GM23248 (cell line): ENCODE results near the gene GREM1. TPM values are rescaled to one million over a fixed set of nuclear protein-coding genes. Genes with fewer than 3 reads are reported as not detected.
A peak's percentile ranks its signal among the peaks of the same experiment; 100 is the strongest.

Source experiments
- DNase-seq: peaks from one replicate; pipeline ENCODE4 v3.0.0-alpha.2; 2015
- H2AFZ ChIP-seq: fragments of 200-600 bp; sonication (generic); 2 replicates; pipeline ENCODE4 v1.6.1; 2016; ENCODE audit warnings: antibody characterized with exemption
- H3F3A ChIP-seq: fragments of 200-600 bp; sonication (generic); 2 replicates; pipeline ENCODE4 v1.6.1; 2016; ENCODE audit warnings: mild to moderate bottlenecking, antibody characterized with exemption, mixed run types; ENCODE audit not compliant: insufficient read depth
- H3K27ac ChIP-seq: fragments of 200-600 bp; sonication (generic); 2 replicates; pipeline ENCODE4 v1.5.1; 2016; ENCODE audit warnings: mild to moderate bottlenecking
- H3K27me3 ChIP-seq: fragments of 200-600 bp; sonication (generic); replicated peaks from 2 replicates; pipeline ENCODE4 v1.6.1; 2016; ENCODE audit warnings: mild to moderate bottlenecking; ENCODE audit not compliant: insufficient read depth
- H3K36me3 ChIP-seq: fragments of 200-600 bp; sonication (generic); 2 replicates; pipeline ENCODE4 v1.6.1; 2016; ENCODE audit warnings: low read depth, mild to moderate bottlenecking
- H3K4me1 ChIP-seq: fragments of 200-600 bp; sonication (generic); 2 replicates; pipeline ENCODE4 v1.6.1; 2016; ENCODE audit warnings: mild to moderate bottlenecking; ENCODE audit not compliant: insufficient read depth
- H3K4me2 ChIP-seq: fragments of 200-600 bp; sonication (generic); one replicate; pipeline ENCODE4 v1.6.1; 2016; ENCODE audit warnings: mild to moderate bottlenecking; ENCODE audit not compliant: unreplicated experiment
- H3K4me3 ChIP-seq: fragments of 200-600 bp; sonication (generic); 2 replicates; pipeline ENCODE4 v1.5.1; 2016; ENCODE audit warnings: mild to moderate bottlenecking
- H3K79me2 ChIP-seq: fragments of 200-600 bp; sonication (generic); 2 replicates; pipeline ENCODE4 v1.6.1; 2016; ENCODE audit warnings: mild to moderate bottlenecking; ENCODE audit not compliant: insufficient read depth
- H3K9ac ChIP-seq: fragments of 200-600 bp; sonication (generic); 2 replicates; pipeline ENCODE4 v1.6.1; 2016; ENCODE audit warnings: mild to moderate bottlenecking
- H3K9me2 ChIP-seq: fragments of 200-600 bp; sonication (generic); 2 replicates; pipeline ENCODE4 v1.6.1; 2016; ENCODE audit warnings: mixed run types, mild to moderate bottlenecking, moderate library complexity; ENCODE audit not compliant: insufficient read depth
- H3K9me3 ChIP-seq: fragments of 200-600 bp; sonication (generic); one replicate; pipeline ENCODE4 v1.6.1; 2017; ENCODE audit warnings: low read depth
- H4K20me1 ChIP-seq: fragments of 200-600 bp; sonication (generic); 2 replicates; pipeline ENCODE4 v1.6.0; 2016; ENCODE audit not compliant: insufficient read depth
- EZH2 ChIP-seq: fragments of 200-600 bp; sonication (generic); IDR thresholded peaks from 2 replicates; pipeline ENCODE4 v1.6.1; 2018; ENCODE audit warnings: antibody characterized with exemption, mild to moderate bottlenecking; ENCODE audit not compliant: insufficient read depth, poor library complexity, severe bottlenecking
- EZH2phosphoT487 ChIP-seq: fragments of 200-600 bp; sonication (generic); IDR thresholded peaks from 2 replicates; pipeline ENCODE4 v1.6.1; 2018; ENCODE audit warnings: antibody characterized with exemption, moderate library complexity, mild to moderate bottlenecking, low read depth; ENCODE audit not compliant: insufficient read depth
- WGBS, 2 experiments: methylation state at CpG; one replicate each; pipeline ENCODE4 v1.1.6; 2015 to 2017; ENCODE audit warnings: low lambda C conversion rate in 2 of 2, low coverage in 1 of 2; ENCODE audit errors: missing lambda C conversion rate in 2 of 2; 5-methylcytosine and 5-hydroxymethylcytosine counted together
- in situ Hi-C: fragments of 300-500 bp; cut with MboI; formaldehyde crosslinking; loops from 2 replicates; pipeline ENCODE4 v1.15.0; 2020
- polyA plus RNA-seq: library from polyadenylated mRNA; unstranded; fragments of >200 nt; fragmentation: Nextera tagmentation; extraction: Ambion mirVana; gene quantifications from 2 replicates; pipeline ENCODE4 v1.2.1, GENCODE V29; 2016
- total RNA-seq: library from RNA; depleted of rRNA; stranded (reverse); fragments of >200 nt; shearing (Covaris generic); gene quantifications from 2 replicates; pipeline ENCODE4 v1.2.3, GENCODE V29; 2014

GREM1 gene
- total and polyA plus RNA-seq, 2 experiments from 2014 or later: 584 to 1,005 TPM

- H3K4me2 ChIP-seq: no peak overlapping the region
- H3K4me3 ChIP-seq: no peak overlapping the region
- H4K20me1 ChIP-seq: no peaks in the 10 kb centered on the region
- peaks cover 6% of the 10 kb centered on the region for H3K9me3 ChIP-seq
- H3K4me1 ChIP-seq: peaks cover 18% of the 10 kb centered on the region
- no peak for DNase-seq
- peaks cover 6% of the 10 kb centered on the region; the same call in 1 of the 2 replicates for H3F3A ChIP-seq
- TF ChIP-seq EZH2: no peak
- TF ChIP-seq EZH2phosphoT487: no peak
- no peaks in the 10 kb centered on the region for H3K79me2 ChIP-seq
- no peaks in the 10 kb centered on the region; the same call in 1 of the 2 replicates for H3K36me3 ChIP-seq
- no peaks in the 10 kb centered on the region for H3K9me2 ChIP-seq
- H3K9ac ChIP-seq: no peak overlapping the region
- no peak overlapping the region for H2AFZ ChIP-seq
- no peak overlapping the region for H3K27ac ChIP-seq
- H3K27me3 ChIP-seq: no peaks in the 10 kb centered on the region
- 95 to 97% methylated on average over 3 of the region's 3 CpGs for WGBS, 2 experiments
- in situ Hi-C loops: no loop called here
Observed at GRCh38 chr15:32781781-32782180, 64.0 kb downstream of the GREM1 start.

- no peaks in the 10 kb centered on the region for H3K27me3 ChIP-seq
- in situ Hi-C loops: no loop called here
- 0 out of 2 replicates have a peak, but pooled peaks cover 4% of the 10 kb centered on the region for H3K9me2 ChIP-seq
Observed at GRCh38 chr15:32784581-32784980, 66.8 kb downstream of the GREM1 start.

GRCh38 chr15:32786906-32787305, 69.1 kb downstream of the GREM1 start:
- no peak overlapping the region for H3K4me3 ChIP-seq
- in situ Hi-C loops: no loop called here
- H4K20me1 ChIP-seq: no peaks in the 10 kb centered on the region
- H3K27me3 ChIP-seq: no peaks in the 10 kb centered on the region
- H3K27ac ChIP-seq: no peak overlapping the region
- H3K4me1 ChIP-seq: peaks cover 41% of the 10 kb centered on the region
- 76 to 77% methylated on average over 7 of the region's 7 CpGs for WGBS, 2 experiments
- no peaks in the 10 kb centered on the region for H3K79me2 ChIP-seq
- no peaks in the 10 kb centered on the region for H3K9me3 ChIP-seq
- no peaks in the 10 kb centered on the region for H3K36me3 ChIP-seq
- 0 out of 2 replicates have a peak, but pooled peaks cover 4% of the 10 kb centered on the region for H3K9me2 ChIP-seq
- H3K4me2 ChIP-seq: no peak overlapping the region
- no peak overlapping the region for H3K9ac ChIP-seq
- TF ChIP-seq EZH2 (no peak), EZH2phosphoT487 (no peak)
- H3F3A ChIP-seq: peaks cover 29% of the 10 kb centered on the region
- DNase-seq: no peak
- H2AFZ ChIP-seq: no peak overlapping the region

More at GRCh38 chr15:32784581-32784980, 66.8 kb downstream of the GREM1 start:
- TF ChIP-seq EZH2 (no peak), EZH2phosphoT487 (no peak)
- peak; percentile 60 for DNase-seq
- Histone ChIP-seq H3K36me3 (no peaks in the 10 kb centered on the region), H3K27ac (no peak overlapping the region), H3K79me2 (no peaks in the 10 kb centered on the region), H4K20me1 (no peaks in the 10 kb centered on the region), H3K4me3 (no peak overlapping the region), H3F3A (peaks cover 9% of the 10 kb centered on the region; the same call in 1 of the 2 replicates), H3K9ac (no peak overlapping the region), H3K9me3 (no peaks in the 10 kb centered on the region), H3K4me1 (peaks cover 25% of the 10 kb centered on the region), H3K4me2 (no peak overlapping the region), H2AFZ (no peak overlapping the region)

GRCh38 chr15:32787949-32788348, 70.1 kb downstream of the GREM1 start:
- no peak for DNase-seq
- Histone ChIP-seq H3F3A (peaks cover 29% of the 10 kb centered on the region), H2AFZ (no peak overlapping the region), H3K4me2 (no peak overlapping the region), H3K36me3 (no peaks in the 10 kb centered on the region), H3K4me3 (no peak overlapping the region), H4K20me1 (no peaks in the 10 kb centered on the region), H3K27ac (no peak overlapping the region), H3K4me1 (peaks cover 37% of the 10 kb centered on the region), H3K79me2 (no peaks in the 10 kb centered on the region), H3K9me2 (0 out of 2 replicates have a peak, but pooled peaks cover 4% of the 10 kb centered on the region), H3K9me3 (no peaks in the 10 kb centered on the region), H3K27me3 (no peaks in the 10 kb centered on the region), H3K9ac (no peak overlapping the region)
- 81 to 88% methylated on average over 5 of the region's 5 CpGs for WGBS, 2 experiments
- no peak for TF ChIP-seq EZH2
- TF ChIP-seq EZH2phosphoT487: no peak
- in situ Hi-C loops: no loop called here
